Neural progenitor cell (in vitro differentiated cells): ENCODE data around the gene PSMG1. TPM values are rescaled to one million over a fixed set of nuclear protein-coding genes. Genes with fewer than 3 reads are reported as not detected.
"Not testable (repeated sequence)": the region's sequence is repeated elsewhere in the genome, so short reads cannot be mapped to it uniquely, and the experiment has no call there.

Experiments
- DNase-seq: peaks from one replicate; pipeline ENCODE4 v3.0.0-alpha.2; 2016; ENCODE audit warnings: low spot score
- H2AFZ ChIP-seq: fragments of 200-600 bp; sonication (generic); replicated peaks from 2 replicates; pipeline ENCODE4 v1.6.1; 2016; ENCODE audit warnings: antibody characterized with exemption
- H3F3A ChIP-seq: fragments of 200-600 bp; sonication (generic); 2 replicates; pipeline ENCODE4 v1.6.1; 2016; ENCODE audit warnings: antibody characterized with exemption, low read depth
- H3K27ac ChIP-seq: fragments of 200-600 bp; sonication (generic); 2 replicates; pipeline ENCODE4 v1.5.1; 2016; ENCODE audit warnings: mild to moderate bottlenecking
- H3K27me3 ChIP-seq: fragments of 200-600 bp; sonication (generic); 2 replicates; pipeline ENCODE4 v1.6.1; 2016; ENCODE audit warnings: mild to moderate bottlenecking, moderate library complexity
- H3K36me3 ChIP-seq: fragments of 200-600 bp; sonication (generic); 2 replicates; pipeline ENCODE4 v1.5.1; 2016
- H3K4me1 ChIP-seq: fragments of 200-600 bp; sonication (generic); 2 replicates; pipeline ENCODE4 v1.6.1; 2016; ENCODE audit warnings: mixed run types
- H3K4me2 ChIP-seq: fragments of 200-600 bp; sonication (generic); 2 replicates; pipeline ENCODE4 v1.6.1; 2016
- H3K4me3 ChIP-seq: fragments of 200-600 bp; sonication (generic); 2 replicates; pipeline ENCODE4 v1.5.1; 2016
- H3K79me2 ChIP-seq: fragments of 200-600 bp; sonication (generic); 2 replicates; pipeline ENCODE4 v1.6.1; 2016; ENCODE audit warnings: low read depth
- H3K9ac ChIP-seq: fragments of 200-600 bp; sonication (generic); 2 replicates; pipeline ENCODE4 v1.6.1; 2016
- H3K9me3 ChIP-seq: fragments of 200-600 bp; sonication (generic); 2 replicates; pipeline ENCODE4 v1.5.1; 2016; ENCODE audit warnings: low read depth
- H4K20me1 ChIP-seq: fragments of 200-600 bp; sonication (generic); 2 replicates; pipeline ENCODE4 v1.6.1; 2016; ENCODE audit warnings: low read depth
- H3K27ac Mint-ChIP-seq: 3 replicates; pipeline ENCODE4 v1.8.0; 2021; ENCODE audit warnings: mixed read lengths
- H3K27me3 Mint-ChIP-seq: 2 replicates; pipeline ENCODE4 v1.8.0; 2022; ENCODE audit warnings: low read depth, mild to moderate bottlenecking, inconsistent platforms, moderate library complexity, mixed read lengths; ENCODE audit not compliant: insufficient read depth
- H3K36me3 Mint-ChIP-seq: 3 replicates; pipeline ENCODE4 v1.8.0; 2021; ENCODE audit warnings: mixed read lengths
- H3K4me1 Mint-ChIP-seq: 3 replicates; pipeline ENCODE4 v1.8.0; 2021; ENCODE audit warnings: mixed read lengths
- H3K4me3 Mint-ChIP-seq: 3 replicates; pipeline ENCODE4 v1.8.0; 2021; ENCODE audit warnings: mild to moderate bottlenecking, moderate library complexity, mixed read lengths
- H3K9me3 Mint-ChIP-seq: 3 replicates; pipeline ENCODE4 v1.8.0; 2020; ENCODE audit warnings: mixed read lengths
- EZH2 ChIP-seq: fragments of 200-600 bp; sonication (generic); IDR thresholded peaks from 2 replicates; pipeline ENCODE4 v1.6.1; 2017; ENCODE audit warnings: antibody characterized with exemption, mild to moderate bottlenecking, moderate library complexity
- EZH2phosphoT487 ChIP-seq: fragments of 200-600 bp; sonication (generic); IDR thresholded peaks from 2 replicates; pipeline ENCODE4 v1.6.1; 2017; ENCODE audit warnings: antibody characterized with exemption
- total RNA-seq: library from RNA; depleted of rRNA; stranded (reverse); fragments of >200 nt; gene quantifications from 2 replicates; pipeline ENCODE4 v1.2.3, GENCODE V29; 2015; ENCODE audit warnings: low replicate concordance
- TF ChIP-seq, protein P1 (sequence below): fragments of 200-600 bp; sonication (generic); IDR thresholded peaks from 2 replicates; pipeline ENCODE4 v1.5.1; 2017; ENCODE audit warnings: antibody characterized with exemption, mild to moderate bottlenecking

Gene PSMG1
- total RNA-seq, 1 donor from 2014 or later: 37.5 TPM

DNA sequence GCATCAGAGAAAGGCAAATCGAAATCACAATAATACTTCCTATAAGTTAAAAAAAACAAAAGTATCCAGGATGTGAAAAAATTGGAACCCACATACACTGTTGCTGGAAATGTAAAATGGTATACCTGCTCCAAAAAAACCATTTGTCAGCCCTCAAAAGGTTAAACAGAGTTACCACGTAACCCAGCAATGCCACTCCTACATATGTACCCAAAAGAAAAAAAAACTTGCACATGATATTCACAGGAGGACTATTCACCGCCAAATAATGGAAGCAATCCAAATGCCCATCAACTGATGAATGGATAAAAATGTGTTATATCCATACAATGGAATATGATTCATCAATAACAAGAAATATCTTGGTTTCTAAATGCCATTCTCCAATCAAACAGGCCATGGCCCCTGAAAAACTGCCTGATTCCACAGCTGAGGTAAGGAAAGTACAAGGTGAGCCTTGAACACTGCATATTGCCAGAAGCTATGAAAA, 38.8 kb upstream of the PSMG1 start:
- Histone ChIP-seq H2AFZ (no peak overlapping the region), H3K4me1 (no peaks in the 10 kb centered on the region), H3K36me3 (peaks cover 33% of the 10 kb centered on the region), H3K9ac (no peak overlapping the region), H3K27ac (no peak overlapping the region), H3F3A (no peaks in the 10 kb centered on the region), H3K9me3 (no peaks in the 10 kb centered on the region), H3K4me3 (no peak overlapping the region), H4K20me1 (peaks cover 3% of the 10 kb centered on the region), H3K79me2 (no peaks in the 10 kb centered on the region), H3K4me2 (no peak overlapping the region), H3K27me3 (no peaks in the 10 kb centered on the region)
- no peaks in the 10 kb centered on the region for H3K4me1 Mint-ChIP-seq
- H3K9me3 Mint-ChIP-seq: no peaks in the 10 kb centered on the region
- no peak for DNase-seq
- no peak overlapping the region for H3K27ac Mint-ChIP-seq
- no peak overlapping the region for H3K4me3 Mint-ChIP-seq
- TF ChIP-seq, protein P1, sequence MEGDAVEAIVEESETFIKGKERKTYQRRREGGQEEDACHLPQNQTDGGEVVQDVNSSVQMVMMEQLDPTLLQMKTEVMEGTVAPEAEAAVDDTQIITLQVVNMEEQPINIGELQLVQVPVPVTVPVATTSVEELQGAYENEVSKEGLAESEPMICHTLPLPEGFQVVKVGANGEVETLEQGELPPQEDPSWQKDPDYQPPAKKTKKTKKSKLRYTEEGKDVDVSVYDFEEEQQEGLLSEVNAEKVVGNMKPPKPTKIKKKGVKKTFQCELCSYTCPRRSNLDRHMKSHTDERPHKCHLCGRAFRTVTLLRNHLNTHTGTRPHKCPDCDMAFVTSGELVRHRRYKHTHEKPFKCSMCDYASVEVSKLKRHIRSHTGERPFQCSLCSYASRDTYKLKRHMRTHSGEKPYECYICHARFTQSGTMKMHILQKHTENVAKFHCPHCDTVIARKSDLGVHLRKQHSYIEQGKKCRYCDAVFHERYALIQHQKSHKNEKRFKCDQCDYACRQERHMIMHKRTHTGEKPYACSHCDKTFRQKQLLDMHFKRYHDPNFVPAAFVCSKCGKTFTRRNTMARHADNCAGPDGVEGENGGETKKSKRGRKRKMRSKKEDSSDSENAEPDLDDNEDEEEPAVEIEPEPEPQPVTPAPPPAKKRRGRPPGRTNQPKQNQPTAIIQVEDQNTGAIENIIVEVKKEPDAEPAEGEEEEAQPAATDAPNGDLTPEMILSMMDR: no peak
- no peak for TF ChIP-seq EZH2phosphoT487
- TF ChIP-seq EZH2: no peak
- H3K36me3 Mint-ChIP-seq: peaks cover 30% of the 10 kb centered on the region
- no peaks in the 10 kb centered on the region for H3K27me3 Mint-ChIP-seq

GRCh38 chr21:39221282-39221996, 38.2 kb upstream of the PSMG1 start:
- Mint-ChIP-seq H3K27me3 (no peaks in the 10 kb centered on the region), H3K27ac (no peak overlapping the region), H3K36me3 (peaks cover 30% of the 10 kb centered on the region), H3K4me1 (no peaks in the 10 kb centered on the region), H3K4me3 (no peak overlapping the region), H3K9me3 (no peaks in the 10 kb centered on the region)
- Histone ChIP-seq H2AFZ (no peak overlapping the region), H3K4me2 (no peak overlapping the region), H3K9me3 (no peaks in the 10 kb centered on the region), H3F3A (no peaks in the 10 kb centered on the region), H3K36me3 (peaks cover 33% of the 10 kb centered on the region), H4K20me1 (peaks cover 7% of the 10 kb centered on the region), H3K4me1 (no peaks in the 10 kb centered on the region), H3K27ac (no peak overlapping the region), H3K27me3 (no peaks in the 10 kb centered on the region), H3K79me2 (no peaks in the 10 kb centered on the region), H3K9ac (no peak overlapping the region), H3K4me3 (no peak overlapping the region)
- no peak for DNase-seq
- TF ChIP-seq, protein P1: no peak
- TF ChIP-seq EZH2 (no peak), EZH2phosphoT487 (no peak)

- H3K79me2 ChIP-seq, H3K4me3 ChIP-seq, H3K9me3 ChIP-seq, H3K9ac ChIP-seq, H3K27ac ChIP-seq, H3K27ac Mint-ChIP-seq, H2AFZ ChIP-seq, DNase-seq, H4K20me1 ChIP-seq, H3K27me3 ChIP-seq, H3K4me2 ChIP-seq, H3K4me1 ChIP-seq, H3K4me3 Mint-ChIP-seq, H3K4me1 Mint-ChIP-seq, H3K27me3 Mint-ChIP-seq, H3K9me3 Mint-ChIP-seq, H3F3A ChIP-seq: not testable (repeated sequence)
- H3K36me3 Mint-ChIP-seq: peaks cover 28% of the 10 kb centered on the region
- peaks cover 34% of the 10 kb centered on the region for H3K36me3 ChIP-seq
Measured at GRCh38 chr21:39220875-39221274, 37.6 kb upstream of the PSMG1 start.

DNA sequence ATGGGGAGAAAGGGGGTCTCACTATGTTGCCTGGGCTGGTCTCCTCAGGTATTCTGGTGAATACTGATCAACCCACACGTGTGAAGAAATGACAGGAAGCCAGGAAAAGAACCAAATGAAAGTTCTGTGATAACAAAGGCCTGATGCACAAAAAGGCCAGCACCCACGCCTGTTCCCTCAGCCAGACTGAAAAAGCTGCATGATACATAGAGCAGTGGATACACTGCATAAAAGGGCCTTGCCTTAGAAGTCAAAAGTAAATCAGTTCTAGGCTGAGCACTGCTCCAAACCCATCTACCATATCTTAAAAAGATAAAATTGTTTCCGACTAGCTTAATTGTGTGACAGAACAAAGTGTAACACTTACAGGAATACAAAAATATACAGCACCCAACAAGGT, 36.9 kb upstream of the PSMG1 start:
- H3K27ac Mint-ChIP-seq: no peak overlapping the region

More for the DNA sequence above, 36.9 kb upstream of the PSMG1 start:
- no peaks in the 10 kb centered on the region for H3K9me3 Mint-ChIP-seq
- Histone ChIP-seq H3K9me3 (no peaks in the 10 kb centered on the region), H3K27ac (no peak overlapping the region), H3K36me3 (peaks cover 34% of the 10 kb centered on the region), H3K27me3 (no peaks in the 10 kb centered on the region), H3F3A (no peaks in the 10 kb centered on the region), H3K9ac (no peak overlapping the region), H2AFZ (no peak overlapping the region), H3K4me2 (no peak overlapping the region), H3K79me2 (no peaks in the 10 kb centered on the region), H4K20me1 (peaks cover 9% of the 10 kb centered on the region), H3K4me1 (no peaks in the 10 kb centered on the region), H3K4me3 (no peak overlapping the region)
- peaks cover 31% of the 10 kb centered on the region for H3K36me3 Mint-ChIP-seq
- TF ChIP-seq EZH2 (no peak), EZH2phosphoT487 (no peak)
- TF ChIP-seq, protein P1: no peak
- no peak for DNase-seq
- H3K27me3 Mint-ChIP-seq: no peaks in the 10 kb centered on the region
- no peak overlapping the region for H3K4me3 Mint-ChIP-seq
- H3K4me1 Mint-ChIP-seq: no peaks in the 10 kb centered on the region
